Stimulated activated CD4-positive, alpha-beta T cell treated with anti-CD3 and anti-CD28 coated beads, Interleukin-2, amount 100 ng/mL, for 4 hours (primary cell): ENCODE results near the gene MAD2L2.

ENCODE experiments used
- DNase-seq: peaks from one replicate; pipeline ENCODE4 v3.0.0-alpha.2; 2020; ENCODE audit warnings: low read depth

Gene MAD2L2

DNA sequence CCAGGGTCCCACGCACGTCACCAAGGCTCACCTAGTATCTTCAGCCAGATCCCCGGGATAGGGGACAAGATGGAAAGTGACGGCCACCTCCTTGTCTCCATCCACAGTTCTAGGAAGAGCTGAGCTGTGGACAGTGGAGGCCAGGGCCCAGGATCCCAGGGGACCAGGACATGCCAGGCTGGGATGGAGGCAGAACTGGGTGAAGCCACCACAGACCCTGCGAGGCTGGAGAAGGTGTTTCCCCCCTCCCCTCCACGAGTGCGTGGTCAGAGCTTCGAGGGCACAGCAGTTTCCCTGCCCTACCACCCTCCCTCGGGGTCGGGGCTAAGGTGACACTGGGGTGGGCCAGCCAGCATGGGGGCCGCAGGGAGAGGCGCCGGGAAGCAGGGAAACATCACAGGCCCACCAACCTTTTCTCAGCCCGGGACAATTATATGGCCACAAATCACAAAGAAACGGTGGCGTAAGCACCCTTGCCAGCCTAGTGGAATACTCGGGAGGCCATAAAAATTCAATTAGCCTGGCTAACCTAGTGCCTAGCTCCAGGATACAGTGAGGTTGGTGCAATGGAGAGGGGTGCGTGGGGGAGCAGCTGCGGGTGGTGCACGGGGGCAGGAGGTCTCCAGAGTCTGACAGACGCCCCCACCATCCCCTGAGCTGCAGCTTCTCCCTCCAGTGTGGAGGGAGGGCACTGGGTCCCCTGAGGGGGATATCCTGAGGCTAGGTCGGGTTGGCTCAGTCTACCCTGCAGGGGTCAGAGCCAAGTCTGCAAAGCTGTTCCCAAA, 23.9 kb upstream of the MAD2L2 start:
- DNase-seq = no peak

DNA sequence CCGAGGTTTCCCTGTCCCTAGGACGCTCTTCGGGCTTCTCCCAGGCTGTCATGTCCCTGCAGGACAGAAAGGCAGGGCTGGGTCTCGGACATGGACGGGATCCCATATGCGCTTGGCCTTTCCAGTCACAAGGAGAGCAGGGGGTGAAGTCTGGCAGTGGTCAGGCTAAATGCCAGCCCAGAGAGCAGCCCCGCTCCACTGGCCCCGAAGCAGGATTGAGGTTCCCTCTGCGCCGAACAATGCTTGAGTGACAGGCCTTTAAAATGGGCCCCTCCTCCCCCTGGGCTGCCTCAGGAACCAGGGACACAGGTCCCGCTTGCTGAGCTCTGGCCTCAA, 23.2 kb upstream of the MAD2L2 start:
- DNase-seq = no peak

DNA sequence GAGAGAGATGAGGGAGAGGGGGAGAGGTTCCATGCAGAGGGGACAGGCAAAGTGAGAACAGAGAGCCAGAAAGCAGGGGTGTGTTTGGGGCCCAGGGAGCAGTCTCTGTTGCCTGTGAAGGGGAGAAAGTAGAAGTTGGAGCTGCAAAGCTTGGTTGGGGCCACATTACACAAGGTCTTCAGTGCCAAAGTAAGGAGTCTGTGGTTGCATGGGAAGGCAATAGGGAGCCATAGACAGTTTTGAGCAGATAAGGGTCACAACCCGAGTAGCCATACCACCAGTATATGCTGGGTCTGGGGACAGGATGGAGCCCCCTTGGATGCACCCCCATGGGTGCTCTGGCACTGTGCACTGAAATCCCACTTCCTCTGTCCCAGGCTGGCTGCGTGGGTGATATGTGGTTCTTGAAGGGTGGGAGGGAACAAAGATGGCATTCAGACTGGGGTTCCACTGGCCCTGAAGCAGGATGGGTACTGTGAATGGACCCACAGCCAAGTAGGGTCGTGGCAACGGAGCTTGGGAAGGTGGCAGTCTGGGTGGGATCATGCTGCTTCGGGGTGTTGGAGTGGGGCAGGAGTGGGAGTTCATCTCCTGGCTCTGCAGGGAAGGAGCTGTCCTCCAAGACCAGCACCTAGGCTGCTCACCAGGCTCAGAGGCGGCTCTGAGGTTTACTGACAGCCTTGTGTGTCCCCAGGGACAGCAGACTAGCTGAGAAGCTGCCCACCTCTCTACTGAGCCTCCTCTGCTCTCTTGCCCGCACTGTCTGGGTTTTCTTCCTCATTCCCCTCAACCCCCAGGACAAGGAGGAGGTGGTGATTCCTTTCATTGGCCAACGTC, 22.6 kb upstream of the MAD2L2 start:
- DNase-seq = no peak

DNA sequence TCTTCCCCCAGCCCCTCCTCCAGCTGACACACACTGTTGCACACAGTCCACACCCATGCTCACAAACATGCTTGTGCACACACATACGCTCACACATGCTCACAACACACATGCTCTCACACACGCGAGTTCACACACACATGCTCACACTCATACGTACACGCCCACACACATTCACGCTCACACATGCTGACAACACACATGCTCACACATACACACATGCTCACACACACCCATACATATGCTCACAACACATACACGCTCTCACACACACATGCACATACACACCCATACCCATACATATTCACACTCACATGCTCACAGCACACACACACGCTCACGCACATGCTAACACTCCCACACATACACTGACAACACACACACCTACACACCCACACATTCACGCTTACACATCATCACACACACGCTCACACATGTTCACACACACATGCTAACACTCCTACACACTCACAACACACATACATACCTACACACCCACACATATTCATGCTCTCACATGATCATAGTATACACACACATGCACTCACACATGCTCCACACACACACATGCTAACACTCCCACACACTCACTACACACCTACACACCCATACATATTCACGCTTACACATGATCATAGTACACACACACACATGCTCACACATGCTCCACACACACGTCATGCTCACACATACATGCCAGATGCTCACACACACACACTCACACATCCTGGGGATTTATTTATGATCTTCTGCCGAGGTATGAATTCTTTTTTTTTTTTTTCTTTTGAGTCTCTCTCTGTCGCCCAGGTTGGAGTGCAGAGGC, 21.2 kb upstream of the MAD2L2 start:
- DNase-seq = no peak

DNA sequence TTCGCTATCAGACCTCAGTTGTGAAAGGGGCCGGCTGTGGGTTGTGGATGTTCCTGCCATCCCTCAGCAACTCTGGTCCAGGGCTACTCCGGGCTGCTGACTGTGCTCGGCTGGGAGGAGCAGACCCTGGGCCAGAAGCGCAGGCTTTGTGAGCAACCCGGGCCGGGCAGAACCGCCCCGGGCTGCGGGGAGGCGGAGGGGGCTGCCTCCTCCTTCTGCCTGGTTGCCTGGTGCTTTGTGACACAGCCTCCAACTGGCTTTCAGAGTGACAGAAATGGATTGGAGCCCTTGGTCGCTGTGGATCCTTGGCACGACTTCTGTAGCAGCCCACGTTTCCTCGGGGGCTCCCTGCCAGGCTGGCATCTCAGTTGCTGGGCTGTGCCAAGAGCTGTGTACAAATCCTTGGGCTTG, 20.6 kb upstream of the MAD2L2 start:
- no peak for DNase-seq

DNA sequence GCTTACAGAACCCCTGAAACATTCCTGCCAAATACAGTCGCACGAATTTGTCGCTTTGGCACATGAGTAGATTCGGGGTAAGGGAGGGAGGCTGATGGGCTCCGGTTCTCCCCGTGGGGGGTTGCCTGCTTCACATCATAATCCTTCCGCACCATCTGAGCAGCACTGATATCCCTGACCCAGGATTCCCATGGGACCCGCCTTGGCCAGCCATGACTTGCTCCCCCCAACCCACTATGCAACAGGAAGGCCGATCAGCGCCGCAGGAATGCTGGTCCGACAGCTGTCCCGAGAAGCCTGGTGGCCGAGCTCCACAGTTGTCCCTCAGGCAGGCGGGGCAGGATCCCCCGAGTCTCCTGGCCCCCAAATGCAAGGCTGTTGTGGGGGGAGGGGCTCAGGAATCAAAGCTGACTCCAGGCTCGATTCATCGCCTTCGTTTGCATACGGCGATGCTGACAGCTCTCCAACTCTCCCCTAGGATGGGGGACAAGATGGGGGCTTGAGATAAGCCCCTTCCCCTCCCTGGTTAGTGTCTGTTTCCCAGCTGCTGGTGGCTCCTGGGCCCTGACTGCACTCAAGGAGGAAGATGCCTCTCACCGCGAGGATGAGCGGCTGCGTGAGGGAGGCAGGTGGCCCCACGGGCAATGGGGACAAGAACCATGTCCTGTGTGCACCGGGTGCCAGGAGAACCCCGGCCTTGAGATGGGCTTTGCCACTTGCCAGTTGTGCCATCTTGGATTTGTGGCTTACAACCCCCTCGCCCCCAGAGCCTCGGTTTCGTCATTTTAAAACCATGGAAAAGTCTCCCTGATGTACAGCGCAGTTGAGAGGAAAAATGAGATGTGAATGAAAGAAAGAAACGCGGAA, 19.9 kb upstream of the MAD2L2 start:
- no peak for DNase-seq

DNA sequence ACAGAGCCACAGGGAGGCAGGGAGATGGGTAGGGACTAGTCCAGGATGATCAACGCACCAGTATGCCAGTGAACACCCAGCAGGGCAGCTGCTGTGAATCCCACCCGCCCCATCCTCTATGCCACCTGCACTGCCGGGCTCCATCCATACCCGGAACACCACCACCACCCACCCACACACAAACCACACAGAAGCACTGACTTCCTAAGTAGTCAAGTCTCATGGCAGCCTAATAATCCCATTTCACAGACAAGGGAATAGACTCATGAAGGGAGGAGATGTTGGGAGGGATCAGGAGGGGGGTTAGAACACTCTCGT, 16.9 kb upstream of the MAD2L2 start:
- no peak for DNase-seq

DNA sequence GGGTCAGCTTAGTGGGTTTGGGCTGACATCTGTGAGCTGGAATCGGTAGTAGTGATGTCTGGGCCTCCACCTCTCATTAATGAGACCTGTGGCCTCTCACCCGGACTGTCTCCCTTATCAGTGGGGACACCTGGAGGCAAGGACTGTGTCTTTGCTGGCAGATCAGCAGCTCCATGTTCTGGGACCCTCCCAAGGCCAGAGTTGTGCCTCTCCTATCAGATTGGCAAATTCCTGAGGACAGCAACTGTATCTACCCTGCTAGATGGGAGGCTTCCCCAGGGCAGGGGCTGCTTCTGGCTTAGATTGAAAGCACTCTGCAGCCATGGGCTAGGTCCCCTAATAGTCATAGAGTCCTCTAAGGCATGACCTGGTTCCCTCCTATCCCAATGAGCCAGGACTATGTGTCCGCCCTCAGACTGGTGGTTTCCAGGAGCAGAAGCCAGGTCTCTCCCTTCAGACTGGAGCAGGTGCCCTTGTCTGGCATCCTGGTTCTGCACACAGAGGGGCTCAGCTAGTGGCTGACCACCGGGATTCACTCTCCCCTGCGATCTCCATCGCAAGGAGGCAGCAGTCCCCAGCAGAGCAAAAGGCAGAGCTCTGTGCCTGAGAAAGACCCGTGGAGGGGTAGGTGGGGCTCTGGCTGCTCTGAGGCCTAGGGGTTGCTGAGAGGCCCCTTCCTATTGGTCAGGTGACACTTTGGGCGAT, 16.4 kb upstream of the MAD2L2 start:
- no peak for DNase-seq

DNA sequence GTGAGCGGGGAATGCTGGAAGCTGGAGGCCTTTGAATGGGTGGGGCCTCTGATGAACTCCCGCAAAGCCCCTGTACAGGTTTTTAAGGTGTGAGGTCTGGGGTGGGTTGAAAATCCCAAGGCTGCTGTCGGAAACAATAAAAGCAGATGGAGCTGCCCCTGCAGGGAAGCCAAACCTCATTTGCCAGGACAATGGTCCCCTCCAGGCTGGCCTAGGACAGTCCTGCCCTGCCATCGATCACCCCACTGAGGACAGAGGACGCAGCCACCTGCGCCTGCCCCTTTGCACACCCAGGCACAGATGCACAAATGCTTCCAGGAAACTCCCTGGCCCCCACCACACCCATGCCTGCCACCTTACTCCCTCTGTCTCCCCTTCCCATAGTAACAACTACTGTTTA, 14.9 kb upstream of the MAD2L2 start:
- no peak for DNase-seq

DNA sequence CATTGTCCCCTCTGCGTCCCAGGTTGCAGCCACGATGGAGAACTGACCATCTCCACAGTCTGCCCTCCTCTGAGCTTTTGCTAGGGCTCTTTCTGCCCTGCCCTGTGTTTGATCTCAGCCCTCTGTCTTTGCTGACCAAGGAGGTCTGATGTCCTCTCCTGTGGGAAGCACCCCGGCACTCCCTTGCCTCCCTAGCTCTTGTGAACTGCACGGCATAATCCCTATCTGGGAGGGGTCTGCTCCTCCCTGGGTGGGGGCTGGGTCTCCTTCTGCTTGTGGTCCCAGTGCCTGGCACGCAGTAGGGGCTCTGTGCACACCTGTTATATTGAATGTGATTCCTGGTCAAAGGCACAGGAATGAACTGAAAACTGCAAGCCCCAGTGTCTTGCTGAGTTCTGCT, 13.0 kb upstream of the MAD2L2 start:
- DNase-seq = no peak

DNA sequence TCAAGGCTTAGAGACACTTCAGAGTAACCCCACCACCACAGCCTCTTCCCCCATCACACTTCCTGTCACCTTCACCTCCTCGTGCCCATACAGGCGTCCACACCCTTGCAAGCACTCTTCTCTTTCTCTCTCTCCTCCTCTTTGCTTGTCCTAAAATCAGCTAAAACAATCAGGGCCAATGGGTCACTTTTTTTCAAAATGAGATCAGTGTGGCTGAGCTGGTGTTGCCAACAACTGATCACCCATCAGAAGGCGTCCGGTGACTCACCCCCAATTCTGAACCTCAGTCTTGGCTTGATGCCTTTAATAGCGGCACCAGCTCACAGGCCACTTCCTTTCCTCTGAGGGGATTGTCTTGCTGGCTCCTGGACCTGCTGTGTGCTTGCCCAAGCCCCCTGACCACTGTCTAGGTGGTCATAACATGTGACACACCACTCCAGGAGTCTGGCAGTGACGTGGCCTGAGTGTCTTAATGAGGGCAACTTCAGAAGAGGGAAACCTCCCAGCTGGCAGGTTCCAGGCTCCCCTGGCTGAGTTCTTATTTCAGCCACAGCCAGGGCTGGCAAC, 12.2 kb upstream of the MAD2L2 start:
- no peak for DNase-seq

DNA sequence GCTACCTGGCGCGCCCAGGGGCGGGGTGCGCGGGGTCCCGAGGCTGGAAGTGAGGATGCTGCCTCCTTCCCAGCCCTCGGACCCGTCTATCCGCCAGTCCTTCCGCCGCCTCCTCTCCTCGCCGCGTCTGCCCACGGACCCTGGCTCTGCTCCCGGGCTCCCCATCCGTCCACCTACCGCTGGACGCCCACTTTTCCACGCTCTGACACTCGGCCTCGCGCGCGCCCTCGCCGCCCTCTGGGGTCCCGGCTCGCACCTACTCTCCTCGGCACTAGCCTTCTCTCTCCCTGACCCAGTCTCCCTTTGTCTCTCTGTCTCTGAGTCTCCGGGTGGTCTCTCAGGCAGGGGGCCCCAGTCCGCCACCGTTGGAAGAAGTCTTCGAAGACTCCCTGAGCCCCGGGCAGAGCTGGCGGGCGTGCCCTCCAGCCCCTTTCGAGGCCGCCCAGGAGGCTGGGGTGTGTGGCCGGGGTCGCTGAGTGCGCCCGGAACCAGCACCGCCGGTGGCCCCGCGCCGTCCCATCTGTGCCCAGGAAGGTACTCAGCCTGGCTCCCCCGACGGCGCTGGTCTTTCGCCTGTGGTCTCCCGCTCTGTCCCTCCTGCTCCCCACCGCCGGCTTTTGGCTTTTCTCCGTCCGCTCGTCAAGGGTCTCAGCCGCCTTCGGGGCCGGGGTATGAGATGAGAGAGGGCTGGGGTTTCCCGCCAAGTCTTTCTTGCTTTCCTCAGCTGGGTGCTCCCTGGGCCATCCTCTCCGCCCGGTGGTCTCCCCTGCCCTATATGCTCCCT, 11.2 kb upstream of the MAD2L2 start:
- no peak for DNase-seq

DNA sequence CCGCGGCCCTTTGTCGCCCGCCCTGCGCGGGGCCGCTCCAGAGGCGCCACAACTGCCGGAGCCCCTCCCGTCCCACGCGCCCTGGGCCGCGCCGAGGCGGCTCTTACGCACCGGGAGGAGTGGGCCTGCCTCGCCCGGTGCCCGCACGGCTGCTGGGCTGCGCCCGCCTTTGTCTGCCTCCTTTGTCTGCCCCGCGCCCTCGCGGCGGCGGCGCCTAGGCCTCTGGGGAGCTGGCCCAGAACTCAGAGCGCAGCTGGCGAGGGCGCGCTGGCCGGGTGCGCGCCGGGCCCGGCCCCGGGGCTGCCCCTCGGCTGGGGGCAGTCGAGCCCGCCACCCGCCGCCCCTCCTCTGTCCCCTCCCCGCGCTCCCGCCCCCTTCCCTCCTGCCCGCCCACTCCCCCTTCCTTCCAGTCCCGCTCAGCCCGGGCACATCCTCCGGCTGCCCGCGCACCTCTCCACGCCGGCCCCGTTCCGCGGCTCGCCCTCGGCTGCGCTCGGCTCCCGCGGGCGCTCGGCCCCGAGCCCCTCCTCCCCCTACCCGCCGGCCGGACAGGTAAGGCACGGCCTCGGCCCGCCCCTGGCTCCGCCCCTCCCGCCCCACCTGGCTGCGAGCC, 10.5 kb upstream of the MAD2L2 start, which contains the start of gene DRAXIN:
Gene DRAXIN (plus strand): TSS at position 409 of the 613 bp plus-strand sequence. CDS start 14,549 bp downstream, outside the sequence.
- no peak for DNase-seq

DNA sequence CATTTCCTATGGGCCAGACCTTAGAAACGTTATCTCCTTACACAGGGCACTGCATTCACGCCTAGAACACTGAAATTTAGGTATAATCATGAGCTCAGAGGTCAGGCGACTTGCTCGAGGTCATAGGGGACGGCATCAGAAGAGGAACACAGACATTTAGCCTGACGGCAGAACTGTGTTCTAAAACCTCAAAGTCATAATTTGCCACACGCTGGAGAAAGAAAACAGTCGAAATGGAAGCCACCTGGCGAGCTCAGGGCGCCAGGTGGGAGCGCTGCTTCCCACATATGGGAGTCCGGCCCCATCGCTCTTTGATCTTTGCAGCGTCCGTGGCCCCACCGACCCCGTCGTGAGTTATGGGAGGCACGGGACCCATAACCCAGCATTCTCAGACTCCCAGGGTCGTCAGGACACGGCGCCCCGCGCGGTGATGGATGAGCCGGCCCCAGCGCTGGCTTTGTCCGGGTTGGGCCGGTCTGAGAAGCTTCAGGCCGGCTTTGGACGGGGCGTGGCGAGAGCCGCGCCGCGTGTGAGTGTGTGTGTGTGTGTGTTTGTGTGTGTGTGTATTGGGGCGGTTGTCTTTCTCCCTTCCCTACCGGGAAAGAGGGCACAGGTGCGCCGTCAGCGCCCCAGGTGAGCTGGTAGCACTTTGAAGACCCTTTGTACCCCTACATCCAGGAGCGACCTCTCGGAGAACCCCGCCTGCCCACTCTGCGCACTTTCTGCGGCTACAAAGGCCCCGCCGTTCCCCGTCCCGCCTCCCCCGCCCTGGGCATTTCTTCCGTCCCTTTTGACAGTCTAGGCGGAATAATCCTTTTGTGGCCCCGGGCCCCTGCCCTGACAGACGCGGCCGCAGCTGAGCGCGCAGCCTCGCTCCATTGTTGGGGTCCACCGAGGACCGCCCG, 9.7 kb upstream of the MAD2L2 start:
- no peak for DNase-seq

DNA sequence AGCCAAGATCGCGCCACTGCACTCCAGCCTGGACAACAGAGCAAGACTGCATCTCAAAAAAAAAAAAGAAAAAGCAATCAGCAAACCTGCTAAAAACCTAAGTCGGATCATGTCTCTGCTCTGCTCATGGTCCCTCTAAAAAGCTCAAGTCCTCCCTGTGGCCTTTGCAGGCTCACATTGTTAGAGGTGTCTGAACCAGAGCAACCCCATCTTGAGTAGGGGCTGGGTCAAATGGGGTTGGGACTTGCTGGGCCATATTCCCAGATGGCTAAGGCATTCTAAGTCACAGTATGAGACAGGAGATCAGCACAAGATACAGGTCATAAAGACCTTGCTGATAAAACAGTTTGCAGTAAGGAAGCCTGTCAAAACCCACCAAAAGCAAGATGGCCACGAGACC, 7.6 kb upstream of the MAD2L2 start:
- DNase-seq = no peak

DNA sequence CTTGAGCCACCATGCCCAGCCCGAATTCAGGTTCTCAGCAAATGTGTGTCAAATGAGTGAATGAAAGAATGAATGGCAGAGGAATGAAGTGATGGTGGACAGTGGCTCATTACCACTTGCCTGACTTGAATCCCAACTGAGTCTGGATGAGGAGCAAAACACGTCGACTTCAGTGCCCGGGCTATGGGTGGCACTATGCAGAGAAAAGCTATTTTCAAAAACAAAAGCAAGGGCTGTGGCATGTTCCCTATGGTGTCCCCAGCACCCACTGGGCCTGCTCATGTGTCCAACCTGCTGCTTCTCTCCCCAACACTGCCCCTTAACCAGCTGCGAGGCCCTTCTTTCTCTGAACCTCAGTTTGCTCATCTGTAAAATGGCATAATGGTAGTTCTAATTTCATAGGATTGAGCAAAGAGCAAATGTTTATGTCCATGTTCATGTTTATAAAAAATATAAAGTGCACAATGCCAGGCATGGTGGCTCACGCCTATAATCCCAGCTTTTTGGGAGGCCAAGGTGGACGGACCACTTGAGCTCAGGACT, 4.3 kb upstream of the MAD2L2 start:
- DNase-seq = no peak

DNA sequence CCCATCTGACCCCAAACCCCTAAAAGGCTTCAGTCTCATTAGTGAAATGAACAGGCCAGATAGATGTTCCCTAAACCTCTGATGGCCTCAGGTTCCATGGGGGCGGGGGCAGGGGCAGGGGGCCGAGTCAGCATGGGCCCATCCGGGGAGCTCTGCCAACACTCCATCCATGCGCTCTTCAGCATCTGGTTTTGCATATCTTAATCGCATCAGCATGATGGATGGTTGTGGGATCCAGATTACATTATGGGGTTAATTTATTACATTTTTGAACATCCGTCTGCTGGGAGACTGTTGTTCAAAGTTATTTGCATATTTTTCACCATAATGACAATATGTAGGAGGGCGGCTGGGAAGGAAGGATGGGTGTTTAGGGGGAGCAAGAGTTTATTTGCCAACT, 3.1 kb upstream of the MAD2L2 start:
- no peak for DNase-seq

DNA sequence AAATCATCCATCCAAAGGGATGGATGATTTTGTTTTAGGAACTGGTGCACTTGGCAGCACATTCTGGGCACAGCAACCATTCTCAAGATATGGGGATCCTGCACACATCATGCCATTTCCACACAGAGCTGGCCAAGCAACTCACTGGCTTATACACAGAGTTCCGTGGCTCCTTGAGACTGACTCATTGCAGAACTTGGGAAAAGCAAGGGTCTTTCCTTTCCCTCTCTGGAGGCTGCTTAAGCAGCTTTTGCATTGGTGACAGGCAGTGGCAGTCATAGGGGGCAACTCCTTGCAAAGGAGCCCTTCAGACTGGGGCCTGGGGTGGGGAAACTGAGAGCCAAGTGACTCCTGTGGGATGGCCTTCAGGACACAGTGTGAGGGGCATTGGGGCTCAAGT, 1.9 kb upstream of the MAD2L2 start:
- no peak for DNase-seq
